SK-N-SH treated with all-trans-retinoic acid at 6 μM for 48 hours (cell line): ENCODE measurements around the gene VPS37C.
"Not testable (repeated sequence)": the region's sequence is repeated elsewhere in the genome, so short reads cannot be mapped to it uniquely, and the experiment has no call there.

Experiments
- ATAC-seq: fragments of 200-7000 bp; cut with Tn5 transposase; 3 replicates; pipeline ENCODE4 v1.9.1; 2020; ENCODE audit warnings: mild to moderate bottlenecking, moderate library complexity
- ARNTL ChIP-seq: fragments of 450-650 bp; formaldehyde crosslinking; IDR thresholded peaks from 2 replicates; pipeline ENCODE4 v1.5.0; 2020; ENCODE audit warnings: low read depth, mild to moderate bottlenecking, moderate library complexity, borderline replicate concordance
- CREB5 ChIP-seq: fragments of 250-450 bp; sonication (Bioruptor Pico); IDR thresholded peaks from 2 replicates; pipeline ENCODE4 v1.5.1; 2020; ENCODE audit warnings: low read depth, mild to moderate bottlenecking, moderate library complexity
- CSDC2 ChIP-seq: fragments of 250-450 bp; sonication (Bioruptor Pico); IDR thresholded peaks from 2 replicates; pipeline ENCODE4 v1.5.0; 2020; ENCODE audit warnings: mild to moderate bottlenecking, moderate library complexity
- CSRNP3 ChIP-seq: fragments of 250-450 bp; sonication (Bioruptor Pico); IDR thresholded peaks from 2 replicates; pipeline ENCODE4 v1.5.1; 2021; ENCODE audit warnings: mild to moderate bottlenecking, moderate library complexity
- ISL1 ChIP-seq: fragments of 250-450 bp; sonication (Bioruptor Pico); IDR thresholded peaks from 2 replicates; pipeline ENCODE4 v2.1.2; 2022; ENCODE audit warnings: mild to moderate bottlenecking, moderate library complexity
- PATZ1 ChIP-seq: fragments of 250-450 bp; sonication (Bioruptor Pico); IDR thresholded peaks from 2 replicates; pipeline ENCODE4 v1.8.0; 2020; ENCODE audit warnings: mild to moderate bottlenecking, moderate library complexity, borderline replicate concordance
- POU6F1 ChIP-seq: fragments of 250-450 bp; sonication (Bioruptor Pico); IDR thresholded peaks from 2 replicates; pipeline ENCODE4 v1.8.0; 2021; ENCODE audit warnings: low read depth, mild to moderate bottlenecking, moderate library complexity, borderline replicate concordance
- RARB ChIP-seq: fragments of 250-450 bp; sonication (Bioruptor Pico); IDR thresholded peaks from 2 replicates; pipeline ENCODE4 v1.8.0; 2021; ENCODE audit warnings: mild to moderate bottlenecking, moderate library complexity
- TSHZ2 ChIP-seq: fragments of 250-450 bp; sonication (Bioruptor Pico); IDR thresholded peaks from 2 replicates; pipeline ENCODE4 v1.5.0; 2020; ENCODE audit warnings: mild to moderate bottlenecking, moderate library complexity
- ZC3H10 ChIP-seq: fragments of 250-450 bp; sonication (Bioruptor Pico); IDR thresholded peaks from 2 replicates; pipeline ENCODE4 v1.5.1; 2021; ENCODE audit warnings: mild to moderate bottlenecking, moderate library complexity

VPS37C gene

GRCh38 chr11:61161190-61162091 lies at the start of gene VPS37C:
Gene VPS37C, minus strand, starts transcription at chr11:61161426. Its CDS starts 22,597 bp downstream, at chr11:61138829.
- TF ChIP-seq PATZ1 (CRISPR knock-in tag) = no peak
- TF ChIP-seq TSHZ2 (CRISPR knock-in tag) = 0 out of 2 replicates have a peak, but pooled peaks have one; percentile 28
- TF ChIP-seq, all 23 proteins: peak for 1
- peak; percentile 95 for ATAC-seq

GRCh38 chr11:61210629-61211028 lies 49.4 kb upstream of the VPS37C start:
- not testable (repeated sequence) for ATAC-seq

GRCh38 chr11:61207636-61208310 lies 46.5 kb upstream of the VPS37C start:
- peak; percentile 78 for ATAC-seq

GRCh38 chr11:61204502-61205059 lies 43.4 kb upstream of the VPS37C start:
- not testable (repeated sequence) for ATAC-seq

- ATAC-seq = not testable (repeated sequence)
These were observed 42.6 kb upstream of the VPS37C start for GRCh38 chr11:61203873-61204272.

GRCh38 chr11:61202950-61203746 lies 41.9 kb upstream of the VPS37C start, which contains the start of gene PGA3:
Gene PGA3, plus strand, starts transcription at chr11:61203515. Its CDS starts 50 bp downstream, at chr11:61203565.
- ATAC-seq = not testable (repeated sequence)

- ATAC-seq = no peak
- TF ChIP-seq ISL1 (no peak), ARNTL (no peak), ZC3H10 (CRISPR knock-in tag) (no peak), TSHZ2 (CRISPR knock-in tag) (no peak), CSRNP3 (CRISPR knock-in tag) (no peak), CREB5 (CRISPR knock-in tag) (no peak), CSDC2 (CRISPR knock-in tag) (no peak), PATZ1 (CRISPR knock-in tag) (no peak), RARB (no peak), POU6F1 (CRISPR knock-in tag) (no peak)
These were observed 40.2 kb upstream of the VPS37C start for GRCh38 chr11:61201476-61201875.
